ENCODE measurements around the gene NOS1. TPM values are rescaled to one million over a fixed set of nuclear protein-coding genes. Genes with fewer than 3 reads are reported as not detected.

The NOS1 gene
- total and polyA plus RNA-seq, 2 donors (not counting 1 experiment from before 2014, with no cell fraction given), result under 0.01 TPM; not detected in 1

DNA sequence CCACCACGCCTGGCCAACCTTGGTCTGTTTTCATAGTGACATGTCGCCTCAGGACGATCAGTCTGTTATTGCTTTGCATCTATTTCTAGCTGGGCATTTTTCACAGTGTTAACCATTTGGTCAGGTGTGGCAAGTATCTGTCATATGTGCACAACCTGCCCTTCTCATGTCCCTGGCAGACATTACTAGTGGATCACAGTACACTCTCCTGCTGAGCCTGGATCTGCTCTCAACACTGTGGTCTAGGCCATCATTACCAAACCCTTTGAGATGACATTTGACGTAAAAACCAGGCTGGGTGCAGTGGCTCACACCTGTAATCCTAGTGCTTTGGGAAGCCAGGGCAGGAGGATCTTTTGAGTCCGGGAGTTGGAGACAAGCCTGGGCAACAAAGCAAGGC, 29.4 kb upstream of the NOS1 start:
- no peak overlapping the region for H3K9ac ChIP-seq (ENCODE audit: insufficient read depth, low read length)
- no peaks in the 10 kb centered on the region for H3K4me1 ChIP-seq (ENCODE audit: control insufficient read depth, extremely low read depth, insufficient read depth, low read length)
- TF ChIP-seq CTCF (conservative IDR thresholded peaks at IDR 0.05 in 1 of 2, IDR thresholded peaks at IDR 0.05 in 1 of 2; ENCODE audit: low read depth in 1 of 2, low read length in 2 of 2) (no peak), EZH2 (IDR thresholded peaks at IDR 0.05; ENCODE audit: low read length, missing control alignments) (no peak)
- peaks cover 2% of the 10 kb centered on the region for H4K20me1 ChIP-seq (ENCODE audit: control insufficient read depth, extremely low read depth, insufficient read depth, low read length)
- H3K79me2 ChIP-seq (ENCODE audit: control insufficient read depth, insufficient read depth, low read length), result no peaks in the 10 kb centered on the region
- no peaks in the 10 kb centered on the region for H3K9me3 ChIP-seq (ENCODE audit: control insufficient read depth, insufficient read depth, low read depth, low read length)
- no peak overlapping the region for H3K4me2 ChIP-seq (ENCODE audit: extremely low read depth, insufficient read depth, low read length)
- H3K36me3 ChIP-seq (ENCODE audit: control insufficient read depth, insufficient read depth, low read length), result no peaks in the 10 kb centered on the region
- no peak for DNase-seq (ENCODE audit: low read depth in 2 of 2)
- no peak overlapping the region for H3K4me3 ChIP-seq (replicated peaks in 1 of 4; ENCODE audit: control extremely low read depth in 1 of 4, insufficient read depth in 1 of 4, low read depth in 3 of 4, low read length in 4 of 4)
- H3K27ac ChIP-seq (ENCODE audit: insufficient read depth, low read length), result no peak overlapping the region
- no peaks in the 10 kb centered on the region for H3K27me3 ChIP-seq (ENCODE audit: control insufficient read depth, insufficient read depth, low read length)
- no peak overlapping the region for H2AFZ ChIP-seq (ENCODE audit: low read length)

- H3K9ac ChIP-seq (ENCODE audit: insufficient read depth, low read length), result no peak overlapping the region
- no peaks in the 10 kb centered on the region for H3K4me1 ChIP-seq (ENCODE audit: control insufficient read depth, extremely low read depth, insufficient read depth, low read length)
- no peak overlapping the region for H2AFZ ChIP-seq (ENCODE audit: low read length)
- H3K36me3 ChIP-seq (ENCODE audit: control insufficient read depth, insufficient read depth, low read length), result no peaks in the 10 kb centered on the region
- no peaks in the 10 kb centered on the region for H3K27me3 ChIP-seq (ENCODE audit: control insufficient read depth, insufficient read depth, low read length)
- H3K4me2 ChIP-seq (ENCODE audit: extremely low read depth, insufficient read depth, low read length), result no peak overlapping the region
- TF ChIP-seq EZH2 (IDR thresholded peaks at IDR 0.05; ENCODE audit: low read length, missing control alignments) (no peak), CTCF (conservative IDR thresholded peaks at IDR 0.05 in 1 of 2, IDR thresholded peaks at IDR 0.05 in 1 of 2; ENCODE audit: low read depth in 1 of 2, low read length in 2 of 2) (no peak)
- no peaks in the 10 kb centered on the region for H3K9me3 ChIP-seq (ENCODE audit: control insufficient read depth, insufficient read depth, low read depth, low read length)
- H3K79me2 ChIP-seq (ENCODE audit: control insufficient read depth, insufficient read depth, low read length), result no peaks in the 10 kb centered on the region
- H3K27ac ChIP-seq (ENCODE audit: insufficient read depth, low read length), result no peak overlapping the region
- no peak overlapping the region for H3K4me3 ChIP-seq (replicated peaks in 1 of 4; ENCODE audit: control extremely low read depth in 1 of 4, insufficient read depth in 1 of 4, low read depth in 3 of 4, low read length in 4 of 4)
- H4K20me1 ChIP-seq (ENCODE audit: control insufficient read depth, extremely low read depth, insufficient read depth, low read length), result peaks cover 2% of the 10 kb centered on the region
- DNase-seq (ENCODE audit: low read depth in 2 of 2), result no peak
These were observed 27.6 kb upstream of the NOS1 start for GRCh38 chr12:117388951-117389446.

DNA sequence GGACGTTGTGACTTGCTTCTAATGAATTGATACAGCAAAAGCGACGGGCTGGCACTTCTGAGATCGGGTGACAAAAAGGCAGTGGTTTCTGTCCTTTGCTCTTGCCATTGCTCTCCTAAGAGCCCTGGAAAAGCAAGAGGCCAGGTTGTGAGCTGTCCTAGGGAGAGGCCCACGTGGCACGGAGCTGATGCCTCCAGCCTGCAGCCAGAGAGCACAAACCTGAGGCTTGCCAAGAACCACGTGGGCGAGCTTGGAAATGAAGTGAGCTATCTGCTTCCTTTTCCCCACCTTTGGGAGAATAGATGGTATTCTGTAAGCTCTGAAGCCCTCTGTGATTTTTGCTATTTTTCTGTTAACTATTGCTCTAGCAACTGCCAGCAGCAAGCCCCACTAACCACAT, 26.4 kb upstream of the NOS1 start:
- no peak for DNase-seq (ENCODE audit: low read depth in 2 of 2)
- Histone ChIP-seq H3K4me1 (ENCODE audit: control insufficient read depth, extremely low read depth, insufficient read depth, low read length) (no peaks in the 10 kb centered on the region), H3K27me3 (ENCODE audit: control insufficient read depth, insufficient read depth, low read length) (no peaks in the 10 kb centered on the region), H3K36me3 (ENCODE audit: control insufficient read depth, insufficient read depth, low read length) (no peaks in the 10 kb centered on the region), H3K9ac (ENCODE audit: insufficient read depth, low read length) (no peak overlapping the region), H3K9me3 (ENCODE audit: control insufficient read depth, insufficient read depth, low read depth, low read length) (no peaks in the 10 kb centered on the region), H3K27ac (ENCODE audit: insufficient read depth, low read length) (no peak overlapping the region), H3K4me2 (ENCODE audit: extremely low read depth, insufficient read depth, low read length) (no peak overlapping the region), H3K4me3 (replicated peaks in 1 of 4; ENCODE audit: control extremely low read depth in 1 of 4, insufficient read depth in 1 of 4, low read depth in 3 of 4, low read length in 4 of 4) (no peak overlapping the region), H3K79me2 (ENCODE audit: control insufficient read depth, insufficient read depth, low read length) (no peaks in the 10 kb centered on the region), H4K20me1 (ENCODE audit: control insufficient read depth, extremely low read depth, insufficient read depth, low read length) (peaks cover 2% of the 10 kb centered on the region), H2AFZ (ENCODE audit: low read length) (no peak overlapping the region)
- TF ChIP-seq CTCF (conservative IDR thresholded peaks at IDR 0.05 in 1 of 2, IDR thresholded peaks at IDR 0.05 in 1 of 2; ENCODE audit: low read depth in 1 of 2, low read length in 2 of 2) (no peak), EZH2 (IDR thresholded peaks at IDR 0.05; ENCODE audit: low read length, missing control alignments) (no peak)

All from fibroblast of lung (primary cell).